IPS-NIHi7 (cell line): Measurements from ENCODE around the gene AP3B1.
"Not testable (repeated sequence)": the region's sequence is repeated elsewhere in the genome, so short reads cannot be mapped to it uniquely, and the experiment has no call there.

Experiments
- DNase-seq: peaks from one replicate; pipeline ENCODE4 v3.0.0; 2012; ENCODE audit warnings: mixed read lengths; ENCODE audit errors: extremely low spot score

The AP3B1 gene

DNA sequence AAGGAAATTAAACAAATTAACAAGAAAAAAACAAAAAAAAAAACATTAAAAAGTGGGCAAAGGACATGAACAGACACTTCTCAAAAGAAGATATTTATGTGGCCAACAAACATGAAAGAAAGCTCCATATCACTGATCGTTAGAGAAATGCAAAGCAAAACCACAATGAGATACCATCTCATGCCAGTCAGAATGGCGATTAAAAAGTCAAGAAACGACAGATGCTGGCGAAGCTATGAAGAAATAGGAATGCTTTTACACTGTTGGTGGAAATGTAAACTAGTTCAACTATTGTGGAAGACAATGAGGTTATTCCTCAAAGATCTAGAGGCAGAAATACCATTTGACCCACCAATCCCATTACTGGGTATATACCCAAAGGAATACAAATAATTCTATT lies 223.8 kb downstream of the AP3B1 start:
- DNase-seq = not testable (repeated sequence)

- DNase-seq = not testable (repeated sequence)
Observed at GRCh38 chr5:78067581-78067980, 226.9 kb downstream of the AP3B1 start.

- not testable (repeated sequence) for DNase-seq
Observed at GRCh38 chr5:78066722-78067121, 227.8 kb downstream of the AP3B1 start.

DNA sequence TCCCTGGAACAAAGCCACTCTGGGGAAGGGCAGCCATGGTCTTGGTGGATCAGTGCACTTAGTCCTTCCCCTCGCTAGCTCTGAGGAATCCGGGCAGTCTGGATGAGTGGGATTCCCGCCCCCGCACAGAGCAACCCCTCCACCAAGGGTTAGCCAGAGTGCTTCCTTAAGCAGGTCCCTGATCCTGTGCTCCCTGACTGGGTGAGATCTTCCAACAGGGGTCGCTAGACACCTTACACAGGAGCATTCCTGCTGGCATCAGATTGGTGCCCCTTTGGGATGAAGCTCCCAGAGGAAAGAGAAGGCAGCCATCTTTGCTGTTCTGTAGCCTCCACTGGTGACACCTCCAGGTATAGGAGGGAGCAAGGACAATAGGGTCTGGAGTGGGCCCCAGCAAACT lies 228.8 kb downstream of the AP3B1 start:
- peak; percentile 29 for DNase-seq

- no peak for DNase-seq
Observed at GRCh38 chr5:78064941-78065472, 229.5 kb downstream of the AP3B1 start.

DNA sequence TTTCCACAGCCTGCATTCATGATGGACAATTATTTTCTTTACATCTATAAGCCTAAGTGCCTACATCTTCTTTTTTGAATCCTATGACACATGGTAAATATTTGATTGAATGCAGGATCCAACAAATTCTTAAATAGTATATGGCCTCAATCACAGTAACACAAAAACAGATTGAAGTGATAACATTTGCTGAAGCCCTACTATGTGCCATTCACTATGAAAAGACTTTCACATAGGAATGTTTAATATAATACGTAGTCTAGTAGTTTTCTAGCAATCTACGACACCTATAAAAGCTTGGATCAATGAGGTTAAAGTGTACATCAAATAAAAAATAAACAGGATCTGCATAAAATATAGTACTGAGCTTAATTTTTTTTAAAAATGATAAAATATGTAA lies 231.0 kb downstream of the AP3B1 start:
- no peak for DNase-seq

DNA sequence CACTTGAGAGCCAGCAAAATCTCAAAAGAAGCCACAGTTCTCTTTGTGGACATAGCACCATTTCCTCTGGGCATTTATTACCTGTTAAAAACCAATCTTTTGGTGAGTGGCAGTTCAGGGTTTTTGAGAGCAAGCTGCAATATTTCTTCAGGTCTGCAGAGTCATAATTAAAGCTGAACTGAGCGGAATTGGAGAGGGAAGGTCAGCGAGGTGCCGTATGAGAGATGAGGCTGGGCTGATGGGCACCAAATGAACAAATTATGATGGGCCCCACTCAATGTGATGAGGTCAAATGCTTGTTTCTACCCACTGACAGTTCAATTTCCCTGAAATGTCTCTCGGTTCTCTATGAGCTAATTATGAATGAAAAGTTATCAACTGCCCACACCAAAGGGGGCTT lies 231.9 kb downstream of the AP3B1 start:
- no peak for DNase-seq

- DNase-seq = no peak
Observed at GRCh38 chr5:78060421-78060820, 234.1 kb downstream of the AP3B1 start.

DNA sequence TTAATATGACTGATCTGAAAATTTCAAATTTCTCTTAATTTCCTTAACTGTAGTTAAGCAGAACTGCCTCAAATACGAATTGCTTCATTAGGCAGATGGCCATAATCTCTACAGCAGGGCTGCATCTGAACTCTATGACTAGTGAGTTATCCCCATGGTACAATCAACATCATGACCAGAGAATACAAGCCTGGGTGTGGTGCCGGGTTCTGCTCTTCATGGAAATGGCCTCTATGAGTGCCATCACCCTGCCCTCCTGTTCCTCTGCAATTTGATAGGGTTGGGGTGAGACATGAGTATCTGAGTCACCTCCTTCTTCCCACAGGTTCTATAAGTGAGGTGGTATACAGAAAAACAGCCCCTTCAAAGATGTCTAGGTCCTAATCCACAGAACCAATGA lies 235.9 kb downstream of the AP3B1 start:
- no peak for DNase-seq

GRCh38 chr5:78056901-78057514 lies 237.5 kb downstream of the AP3B1 start:
- no peak for DNase-seq

- DNase-seq = no peak
Observed at GRCh38 chr5:78056053-78056452, 238.4 kb downstream of the AP3B1 start.

- no peak for DNase-seq
Observed at GRCh38 chr5:78050888-78051287, 243.6 kb downstream of the AP3B1 start.

DNA sequence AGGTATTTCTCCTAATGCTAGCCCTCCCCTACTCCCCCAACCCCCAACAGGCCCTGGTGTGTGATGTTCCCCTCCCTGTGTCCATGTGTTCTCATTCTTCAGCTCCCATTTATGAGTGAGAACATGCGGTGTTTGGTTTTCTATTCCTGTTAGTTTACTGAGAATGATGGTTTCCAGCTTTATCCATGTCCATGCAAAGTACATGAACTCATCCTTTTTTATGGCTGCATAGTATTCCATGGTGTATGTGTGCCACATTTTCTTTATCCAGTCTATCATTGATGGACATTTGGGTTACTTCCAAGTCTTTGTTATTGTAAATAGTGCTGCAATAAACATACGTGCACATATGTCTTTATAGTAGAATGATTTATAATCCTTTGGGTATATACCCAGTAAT lies 247.7 kb downstream of the AP3B1 start:
- not testable (repeated sequence) for DNase-seq

DNA sequence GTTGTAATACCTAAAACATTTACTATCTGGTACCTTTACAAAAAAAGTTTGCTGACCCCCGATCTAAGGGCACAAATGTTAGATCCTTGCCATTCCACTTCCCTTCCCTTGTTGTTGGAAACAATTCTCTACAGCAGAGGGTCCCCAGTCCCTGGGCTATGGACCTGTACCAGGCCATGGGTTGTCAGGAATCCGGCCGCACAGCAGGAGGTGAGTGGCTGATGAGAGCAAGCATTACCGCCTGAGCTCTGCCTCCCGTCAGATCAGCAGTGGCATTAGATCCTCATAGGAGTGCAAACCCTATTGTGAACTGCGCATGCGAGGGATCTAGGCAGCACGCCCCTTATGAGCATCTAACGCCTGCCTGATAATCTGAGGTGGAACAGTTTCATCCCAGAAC lies 248.5 kb downstream of the AP3B1 start:
- DNase-seq = peak; percentile 24

DNA sequence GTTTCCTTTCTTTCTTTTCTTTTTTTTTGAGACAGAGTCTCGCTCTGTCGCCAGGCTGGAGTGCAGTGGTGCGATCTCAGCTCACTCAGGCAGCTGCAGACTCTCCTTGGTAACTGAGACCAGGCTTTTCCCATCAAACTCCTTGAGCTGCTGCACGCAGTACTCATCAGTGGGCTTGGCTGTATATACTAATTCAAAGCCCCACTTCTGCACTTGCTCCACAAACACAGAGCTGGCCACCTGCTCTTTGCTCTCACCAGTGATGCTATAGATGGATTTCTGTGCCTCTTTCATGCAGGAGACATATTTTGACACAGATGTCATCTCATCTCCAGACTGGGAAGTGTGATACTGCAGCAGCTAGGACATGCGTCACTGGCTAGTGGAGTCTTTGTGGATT lies 252.7 kb downstream of the AP3B1 start:
- DNase-seq = no peak

- DNase-seq = peak; percentile 27
Observed at GRCh38 chr5:78025540-78025939, 269.0 kb downstream of the AP3B1 start.

- no peak for DNase-seq
Observed at GRCh38 chr5:78019744-78020143, 274.8 kb downstream of the AP3B1 start.

GRCh38 chr5:78016863-78017529 lies 277.5 kb downstream of the AP3B1 start:
- peak; percentile 16 for DNase-seq

DNA sequence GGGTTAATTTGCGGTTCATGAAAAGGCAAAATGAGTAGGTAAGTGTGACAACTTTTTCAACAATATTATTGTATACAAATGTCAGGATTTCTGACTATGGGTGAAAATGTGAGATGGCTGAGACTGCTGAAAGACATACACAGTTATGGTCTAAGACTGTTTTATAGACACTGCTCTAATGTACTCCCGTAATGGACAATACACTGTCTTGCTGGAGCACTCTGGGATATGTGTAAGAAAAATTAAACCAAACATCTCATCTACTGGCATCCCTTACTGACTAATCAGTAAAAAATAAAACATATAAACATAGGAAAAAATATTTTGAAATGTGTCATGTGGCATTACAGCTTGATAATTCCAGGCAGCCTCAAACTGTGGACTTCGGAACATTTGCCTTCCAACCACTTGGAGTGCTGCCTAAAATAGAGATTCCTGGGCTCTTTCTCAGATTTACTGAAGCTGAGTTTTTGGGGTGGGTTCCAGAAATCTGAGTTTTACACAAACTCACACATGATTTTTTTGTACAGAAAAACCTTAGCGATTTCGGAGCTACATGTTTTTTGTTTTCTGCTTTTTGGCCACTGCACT lies 284.5 kb downstream of the AP3B1 start:
- DNase-seq = no peak

GRCh38 chr5:78008356-78008967 lies 286.0 kb downstream of the AP3B1 start:
- DNase-seq = peak; percentile 62

GRCh38 chr5:78007233-78007632 lies 287.3 kb downstream of the AP3B1 start:
- no peak for DNase-seq

DNA sequence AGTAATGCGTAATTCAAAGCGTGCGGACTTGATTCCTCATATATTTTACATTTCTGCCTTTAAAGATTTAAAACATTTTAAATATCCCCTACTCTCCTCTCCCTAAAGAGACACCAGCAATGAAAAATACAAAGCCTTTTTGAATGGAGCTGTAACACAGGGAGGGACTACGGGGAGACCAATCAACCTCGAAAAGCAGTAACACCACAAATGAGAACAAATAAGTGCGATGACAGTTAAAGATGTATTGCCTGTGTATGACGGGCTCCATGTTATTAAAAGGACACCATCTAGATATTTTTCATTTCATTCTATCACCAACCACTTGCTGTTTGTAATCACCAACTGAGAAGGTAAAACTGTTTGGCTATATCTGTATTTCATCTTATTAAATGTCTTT lies 288.0 kb downstream of the AP3B1 start:
- DNase-seq = no peak
